Adrenal gland (tissue), 12 donors: ENCODE data around the gene LY9. TPM values are rescaled to one million over a fixed set of nuclear protein-coding genes. Genes with fewer than 3 reads are reported as not detected.

ENCODE experiments used
- DNase-seq, 7 donors: peaks; one replicate each; pipeline ENCODE4 v3.0.0-alpha.2; 2019 to 2020
- H3K27ac ChIP-seq, 5 donors: fragments of 200-600 bp; sonication (generic) in 4 of 5; 1 replicate in 3 of 5; 2 replicates in 2 of 5; pipeline versions ENCODE4 v1.5.1 to v1.8.0; 2016 to 2020; ENCODE audit warnings: mild to moderate bottlenecking in 1 of 5
- H3K27me3 ChIP-seq: fragments of 200-600 bp; 2 replicates; pipeline ENCODE4 v1.8.0; 2021
- H3K36me3 ChIP-seq, 2 donors: fragments of 200-600 bp; replicated peaks in 1 of 2; 1 replicate in 1 of 2; 2 replicates in 1 of 2; pipeline versions ENCODE4 v1.5.1 to v1.8.0; 2018 to 2022
- H3K4me1 ChIP-seq, 2 donors: fragments of 200-600 bp; replicated peaks in 1 of 2; 1 replicate in 1 of 2; 2 replicates in 1 of 2; pipeline versions ENCODE4 v1.5.1 to v1.8.0; 2018 to 2021
- H3K4me3 ChIP-seq, 4 donors: fragments of 200-600 bp; sonication (generic) in 3 of 4; one replicate each; pipeline ENCODE4 v1.5.1; 2016 to 2018
- H3K9me3 ChIP-seq, 3 donors: fragments of 200-600 bp; sonication (generic) in 1 of 3; replicated peaks in 1 of 3; 1 replicate in 2 of 3; 2 replicates in 1 of 3; pipeline versions ENCODE4 v1.5.1 to v1.8.0; 2016 to 2021
- CTCF ChIP-seq, 6 experiments: fragments of 450-650 bp in 4 of 6; fragments of 200-600 bp in 2 of 6; sonication (generic) in 1 of 6; IDR thresholded peaks; 1 replicate in 5 of 6; 2 replicates in 1 of 6; pipeline versions ENCODE4 v1.5.1 to v1.8.0; 2016 to 2021; ENCODE audit warnings: antibody characterized with exemption in 6 of 6, mild to moderate bottlenecking in 2 of 6, moderate library complexity in 1 of 6
- POLR2A ChIP-seq, 2 donors: fragments of 450-650 bp; IDR thresholded peaks; one replicate each; pipeline ENCODE4 v1.6.1; 2017; ENCODE audit warnings: antibody characterized with exemption in 2 of 2, mild to moderate bottlenecking in 2 of 2, moderate library complexity in 1 of 2
- WGBS, 4 donors: extraction: QIAGEN DNeasy Blood & Tissue Kit in 2 of 4; methylation state at CpG; one replicate each; pipeline versions ENCODE4 v1.1.5 to v1.1.7; 2013 to 2017; 5-methylcytosine and 5-hydroxymethylcytosine counted together
- intact Hi-C, 2 donors: fragments of 100-400 bp; cut with DNase I; formaldehyde crosslinking; loops; one replicate each; pipeline versions ENCODE4 v1.14.1 to v1.15.0; 2022 to 2023
- polyA plus RNA-seq, 3 donors: library from polyadenylated mRNA; stranded (reverse); fragments of 200-250 nt in 2 of 3; fragments of 350-450 nt in 1 of 3; fragmentation: Illumina TruSeq in 1 of 3; extraction: RNeasy Lipid Tissue Mini Kit (QIAGEN cat#74804) in 1 of 3; gene quantifications; one replicate each; pipeline ENCODE4 v1.2.3, GENCODE V29; 2013 to 2014
- total RNA-seq, 9 donors: library from RNA; depleted of rRNA in 4 of 9; stranded (reverse); fragments of >200 nt in 4 of 9; fragments of 120-200 nt in 1 of 9; fragmentation: NEBNext Ultra II Directional in 1 of 9; extraction: Animal tissue kit (Norgen Biotek cat#: 25700) in 1 of 9; gene quantifications; one replicate each; pipeline versions ENCODE4 v1.1.0 to v1.2.4, GENCODE V29; 2013 to 2023
- donor health status: healthy with polysubstance abuse.
- donor health status: Bipolar disorder and iron deficiency.
- donor health status: DM: yes; HTN: yes; CAD: no.
- donor health status: DM: no; HTN: no; CAD: no.
- donor health status: DM: no; HTN: no; CAD: no.
- donor health status: DM: yes; HTN: yes; CAD: no.

The LY9 gene
- total and polyA plus RNA-seq, 12 donors: 0.14 to 1.3 (median 0.34) TPM; not detected in 2

GRCh38 chr1:160752924-160753323 lies 43.0 kb upstream of the LY9 start:
- peaks cover 4 to 17% of the 10 kb centered on the region in 2 donors for H3K4me1 ChIP-seq
- DNase-seq: peak in 6 of 7 donors; percentile 27 to 61 (median 44)
- H3K27ac ChIP-seq: peak overlapping the region in 4 of 5 donors; percentile 13 to 51 (median 46)
- 18 to 27% (median 24%) methylated on average over 5 of the region's 5 CpGs for WGBS, 4 donors
- no peaks in the 10 kb centered on the region for H3K9me3 ChIP-seq
- TF ChIP-seq POLR2A (IDR thresholded peaks at IDR 0.05) (no peak), CTCF (IDR thresholded peaks at IDR 0.05) (no peak)
- no peaks in the 10 kb centered on the region for H3K27me3 ChIP-seq
- peak overlapping the region in 1 of 4 donors; percentile 21 for H3K4me3 ChIP-seq
- intact Hi-C loops: no loop called here
- no peaks in the 10 kb centered on the region for H3K36me3 ChIP-seq

DNA sequence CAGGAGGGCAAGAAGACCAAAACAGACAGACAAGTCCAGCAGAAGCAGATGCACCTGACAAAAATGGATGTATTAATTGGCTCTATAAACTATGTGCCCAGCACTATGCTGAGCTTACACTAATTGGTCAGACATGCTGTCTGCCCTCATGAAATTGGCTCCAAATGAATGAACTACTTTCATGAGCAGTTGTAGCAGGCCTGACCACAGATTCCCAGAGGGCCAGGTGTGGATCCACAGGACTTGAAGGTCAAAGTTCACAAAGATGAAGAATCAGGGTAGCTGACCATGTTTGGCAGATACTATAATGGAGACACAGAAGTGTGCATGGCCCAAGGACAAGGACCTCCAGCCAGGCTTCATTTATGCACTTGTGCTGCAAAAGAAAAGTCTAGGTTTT lies 42.4 kb upstream of the LY9 start:
- Histone ChIP-seq H3K36me3 (no peaks in the 10 kb centered on the region), H3K27me3 (no peaks in the 10 kb centered on the region), H3K27ac (peak overlapping the region in 1 of 5 donors; percentile 51), H3K9me3 (no peaks in the 10 kb centered on the region), H3K4me1 (peaks cover 4 to 14% of the 10 kb centered on the region in 2 donors), H3K4me3 (no peak overlapping the region)
- TF ChIP-seq POLR2A (IDR thresholded peaks at IDR 0.05): no peak
- TF ChIP-seq CTCF (IDR thresholded peaks at IDR 0.05): no peak
- DNase-seq: no peak
- intact Hi-C loops: no loop called here

- Histone ChIP-seq H3K4me3 (no peak overlapping the region), H3K27ac (no peak overlapping the region), H3K27me3 (no peaks in the 10 kb centered on the region), H3K4me1 (peaks cover 0 to 6% of the 10 kb centered on the region in 2 donors), H3K36me3 (no peaks in the 10 kb centered on the region), H3K9me3 (no peaks in the 10 kb centered on the region)
- no peak for DNase-seq
- intact Hi-C loops: no loop called here
- WGBS, 4 donors: 86 to 94% (median 90%) methylated on average over 2 of the region's 2 CpGs
- TF ChIP-seq POLR2A (IDR thresholded peaks at IDR 0.05): no peak
- TF ChIP-seq CTCF (IDR thresholded peaks at IDR 0.05): no peak
Measured at GRCh38 chr1:160755461-160755860, 40.5 kb upstream of the LY9 start.

DNA sequence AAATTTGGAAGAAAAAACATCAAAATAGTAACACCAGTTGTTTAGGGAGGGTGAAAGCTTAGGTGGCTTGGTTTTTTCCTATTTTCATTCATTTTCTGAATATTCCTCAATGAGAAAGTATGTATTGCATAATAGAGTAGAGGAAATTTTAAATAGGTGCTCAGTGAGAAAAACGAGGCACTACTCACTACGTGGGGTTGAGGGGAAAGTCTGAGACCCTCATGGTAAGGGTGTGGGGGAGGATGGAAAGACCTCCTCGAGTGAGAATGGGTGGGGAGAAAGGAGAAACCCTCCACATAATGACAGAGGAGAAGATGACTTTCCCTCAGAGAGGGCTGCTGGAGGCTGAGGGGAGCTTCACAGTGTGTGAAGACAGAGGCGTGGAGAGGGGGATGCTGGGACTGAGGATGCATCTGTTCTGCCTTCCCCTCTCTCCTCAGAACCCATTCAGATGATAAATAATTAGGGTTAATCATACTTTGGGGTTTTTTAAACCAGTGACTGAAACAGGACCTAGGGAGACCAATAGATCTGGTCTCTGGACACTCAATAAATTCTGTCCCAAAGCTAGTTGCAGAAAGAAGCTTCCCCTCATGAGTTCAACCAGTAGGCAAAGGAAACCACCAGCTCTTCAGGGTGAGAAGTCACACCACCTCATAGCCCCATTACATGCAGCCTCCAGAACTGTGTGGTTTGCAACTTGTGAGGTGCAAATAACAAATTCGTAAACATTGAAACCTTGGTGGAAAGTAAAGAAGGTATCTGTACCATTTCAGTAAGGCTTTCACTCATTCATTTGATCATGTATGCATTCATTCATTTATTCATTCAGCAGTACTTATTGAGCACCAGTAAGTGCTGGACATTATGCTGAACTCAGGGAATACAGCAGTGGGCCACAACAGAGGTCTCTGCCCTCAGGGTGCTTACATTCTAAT lies 39.8 kb upstream of the LY9 start:
- peaks cover 0 to 6% of the 10 kb centered on the region in 2 donors for H3K4me1 ChIP-seq
- no peaks in the 10 kb centered on the region for H3K36me3 ChIP-seq
- whole genome bisulfite sequencing, 4 donors: 66 to 80% (median 71%) methylated on average over 5 of the region's 5 CpGs
- H3K27ac ChIP-seq: no peak overlapping the region
- H3K9me3 ChIP-seq: no peaks in the 10 kb centered on the region
- intact Hi-C loops: no loop called here
- H3K27me3 ChIP-seq: no peaks in the 10 kb centered on the region
- H3K4me3 ChIP-seq: no peak overlapping the region
- no peak for DNase-seq
- no peak for TF ChIP-seq CTCF (IDR thresholded peaks at IDR 0.05)
- no peak for TF ChIP-seq POLR2A (IDR thresholded peaks at IDR 0.05)
